Uterus (tissue), 2 donors: Measurements from ENCODE around the gene ACSS1.

ENCODE experiments used
- CTCF ChIP-seq, 4 experiments: fragments of 200-600 bp in 2 of 4; fragments of 450-650 bp in 2 of 4; sonication (generic) in 2 of 4; IDR thresholded peaks; one replicate each; pipeline ENCODE4 v1.5.1; 2016 to 2019; ENCODE audit warnings: antibody characterized with exemption in 4 of 4, mild to moderate bottlenecking in 2 of 4, moderate library complexity in 1 of 4
- POLR2A ChIP-seq, 2 donors: fragments of 450-650 bp; IDR thresholded peaks; one replicate each; pipeline ENCODE4 v1.6.1; 2016; ENCODE audit warnings: antibody characterized with exemption in 2 of 2, mild to moderate bottlenecking in 1 of 2, moderate library complexity in 1 of 2

DNA sequence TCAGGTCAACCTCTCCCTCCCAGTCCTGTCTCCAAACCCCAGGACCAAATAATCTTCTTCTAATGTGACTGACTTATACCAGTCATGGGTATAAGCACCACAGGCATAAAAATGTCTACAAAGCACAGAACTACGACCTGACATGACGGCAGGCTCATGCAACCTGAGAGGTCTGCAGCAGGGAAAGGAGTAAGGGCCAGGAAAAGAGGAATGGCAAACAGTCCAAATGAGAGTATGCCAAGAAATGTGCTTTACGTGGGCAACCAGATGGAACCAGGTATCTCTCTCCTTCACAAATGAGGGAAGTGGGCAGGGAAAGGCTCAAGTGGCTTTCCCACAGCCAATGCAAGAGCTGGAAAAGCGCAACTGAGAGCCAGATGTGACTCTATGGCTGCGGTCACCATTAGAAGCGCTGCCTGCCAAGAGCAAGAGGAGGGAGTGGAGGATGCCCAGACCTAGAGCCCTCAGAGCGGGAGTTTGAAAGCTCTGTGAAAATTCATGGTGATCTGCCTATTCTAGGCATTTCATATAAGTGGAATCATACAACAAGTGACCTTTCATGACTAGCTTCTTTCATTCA, 71.4 kb downstream of the ACSS1 start:
- TF ChIP-seq CTCF (IDR thresholded peaks at IDR 0.05) (no peak), POLR2A (IDR thresholded peaks at IDR 0.05) (no peak)
